Ascending aorta (tissue), 2 donors: ENCODE data around the gene SAFB. TPM values are rescaled to one million over a fixed set of nuclear protein-coding genes. Genes with fewer than 3 reads are reported as not detected.
A peak's percentile ranks its signal among the peaks of the same experiment; 100 is the strongest.

Experiments
- DNase-seq, 2 donors: peaks; one replicate each; pipeline ENCODE4 v3.0.0-alpha.2; 2019; ENCODE audit warnings: low spot score in 2 of 2
- H3K27ac ChIP-seq, 2 donors: fragments of 200-600 bp; sonication (generic); one replicate each; pipeline ENCODE4 v1.5.1; 2016 to 2017; ENCODE audit warnings: mild to moderate bottlenecking in 1 of 2
- H3K27me3 ChIP-seq: fragments of 200-600 bp; sonication (generic); one replicate; pipeline ENCODE4 v1.5.1; 2017
- H3K36me3 ChIP-seq, 2 donors: fragments of 200-600 bp; sonication (generic); one replicate each; pipeline ENCODE4 v1.5.1; 2016
- H3K4me1 ChIP-seq, 2 donors: fragments of 200-600 bp; sonication (generic); one replicate each; pipeline ENCODE4 v1.5.1; 2016 to 2017; ENCODE audit warnings: mild to moderate bottlenecking in 1 of 2
- H3K4me3 ChIP-seq, 2 donors: fragments of 200-600 bp; sonication (generic); one replicate each; pipeline ENCODE4 v1.5.1; 2016 to 2017; ENCODE audit warnings: mild to moderate bottlenecking in 1 of 2
- H3K9me3 ChIP-seq, 2 donors: fragments of 200-600 bp; sonication (generic); one replicate each; pipeline ENCODE4 v1.5.1; 2016
- intact Hi-C: fragments of 100-400 bp; cut with DNase I; formaldehyde crosslinking; loops from one replicate; pipeline ENCODE4 v1.15.1; 2023
- total RNA-seq: library from RNA; depleted of rRNA; stranded (reverse); fragments of >200 nt; gene quantifications from one replicate; pipeline ENCODE4 v1.1.0, GENCODE V29; 2016
- TF ChIP-seq, protein P1 (sequence below), 3 experiments: fragments of 200-600 bp in 2 of 3; fragments of 450-650 bp in 1 of 3; sonication (generic) in 2 of 3; IDR thresholded peaks; one replicate each; pipeline ENCODE4 v1.5.1; 2016 to 2019; ENCODE audit warnings: antibody characterized with exemption in 3 of 3, mild to moderate bottlenecking in 1 of 3, moderate library complexity in 1 of 3

SAFB gene
- total RNA-seq, 1 donor from 2014 or later, result 114 TPM

GRCh38 chr19:5628919-5629481 is 6.1 kb downstream of the SAFB start:
- no peak for DNase-seq
- H3K27ac ChIP-seq, result peak overlapping the region in 1 of 2 donors; percentile 40
- TF ChIP-seq, protein P1, sequence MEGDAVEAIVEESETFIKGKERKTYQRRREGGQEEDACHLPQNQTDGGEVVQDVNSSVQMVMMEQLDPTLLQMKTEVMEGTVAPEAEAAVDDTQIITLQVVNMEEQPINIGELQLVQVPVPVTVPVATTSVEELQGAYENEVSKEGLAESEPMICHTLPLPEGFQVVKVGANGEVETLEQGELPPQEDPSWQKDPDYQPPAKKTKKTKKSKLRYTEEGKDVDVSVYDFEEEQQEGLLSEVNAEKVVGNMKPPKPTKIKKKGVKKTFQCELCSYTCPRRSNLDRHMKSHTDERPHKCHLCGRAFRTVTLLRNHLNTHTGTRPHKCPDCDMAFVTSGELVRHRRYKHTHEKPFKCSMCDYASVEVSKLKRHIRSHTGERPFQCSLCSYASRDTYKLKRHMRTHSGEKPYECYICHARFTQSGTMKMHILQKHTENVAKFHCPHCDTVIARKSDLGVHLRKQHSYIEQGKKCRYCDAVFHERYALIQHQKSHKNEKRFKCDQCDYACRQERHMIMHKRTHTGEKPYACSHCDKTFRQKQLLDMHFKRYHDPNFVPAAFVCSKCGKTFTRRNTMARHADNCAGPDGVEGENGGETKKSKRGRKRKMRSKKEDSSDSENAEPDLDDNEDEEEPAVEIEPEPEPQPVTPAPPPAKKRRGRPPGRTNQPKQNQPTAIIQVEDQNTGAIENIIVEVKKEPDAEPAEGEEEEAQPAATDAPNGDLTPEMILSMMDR (IDR thresholded peaks at IDR 0.05), result no peak
- H3K36me3 ChIP-seq, result peaks cover 17 to 36% of the 10 kb centered on the region in 2 donors
- no peaks in the 10 kb centered on the region for H3K27me3 ChIP-seq
- peaks cover 3 to 56% of the 10 kb centered on the region in 2 donors for H3K4me1 ChIP-seq
- intact Hi-C loops, result loop anchor here (10.0 kb wide), 1 partner anchor 1106 kb away; the partner anchor contains the start of genes GPR108 and TRIP10
- H3K4me3 ChIP-seq, result no peak overlapping the region
- H3K9me3 ChIP-seq, result no peaks in the 10 kb centered on the region

DNA sequence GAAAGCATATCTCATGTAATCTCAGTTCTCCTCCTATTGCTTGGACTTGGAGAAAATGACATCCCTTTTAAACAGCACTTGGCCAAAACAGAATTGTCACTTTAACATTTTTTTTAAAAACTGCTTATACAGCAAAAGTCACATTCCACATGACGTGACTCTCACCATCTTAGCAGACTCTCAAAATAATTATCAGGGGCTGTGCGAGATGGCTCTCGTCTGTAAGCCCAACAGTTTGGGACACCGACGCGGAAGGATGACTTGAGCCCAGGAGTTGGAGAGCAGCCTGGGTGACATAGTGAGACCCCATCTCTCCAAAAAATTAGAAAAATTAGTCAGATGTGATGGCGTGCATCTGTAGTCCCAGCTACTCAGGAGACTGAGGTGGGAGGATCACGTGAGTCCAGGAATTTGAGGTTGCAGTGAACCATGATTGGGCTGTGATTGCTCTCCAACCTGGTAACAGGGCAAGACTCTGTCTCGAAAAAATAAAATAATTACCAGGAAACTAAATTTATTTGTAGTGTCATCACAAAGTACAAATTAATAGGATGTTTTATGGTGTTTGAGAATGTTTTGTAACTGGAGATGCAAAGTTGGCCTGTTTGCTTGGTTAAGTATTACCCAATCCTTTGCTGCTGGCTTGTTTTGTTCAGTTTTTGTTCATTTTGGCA is 8.8 kb downstream of the SAFB start:
- intact Hi-C loops, result no loop called here
- no peaks in the 10 kb centered on the region for H3K27me3 ChIP-seq
- H3K9me3 ChIP-seq, result no peaks in the 10 kb centered on the region
- peaks cover 0 to 35% of the 10 kb centered on the region in 2 donors for H3K4me1 ChIP-seq
- DNase-seq, result no peak
- H3K27ac ChIP-seq, result no peak overlapping the region
- no peak overlapping the region for H3K4me3 ChIP-seq
- TF ChIP-seq, protein P1 (IDR thresholded peaks at IDR 0.05), result no peak
- H3K36me3 ChIP-seq, result peaks cover 16 to 23% of the 10 kb centered on the region in 2 donors

GRCh38 chr19:5632241-5632612 is 9.3 kb downstream of the SAFB start:
- H3K27me3 ChIP-seq, result no peaks in the 10 kb centered on the region
- no peak overlapping the region for H3K27ac ChIP-seq
- peak in 1 of 2 donors; percentile 40 for DNase-seq
- peaks cover 0 to 35% of the 10 kb centered on the region in 2 donors for H3K4me1 ChIP-seq
- TF ChIP-seq, protein P1 (IDR thresholded peaks at IDR 0.05), result no peak
- H3K4me3 ChIP-seq, result no peak overlapping the region
- no peaks in the 10 kb centered on the region for H3K9me3 ChIP-seq
- intact Hi-C loops, result no loop called here
- peaks cover 10 to 18% of the 10 kb centered on the region in 2 donors for H3K36me3 ChIP-seq

GRCh38 chr19:5632657-5633056 is 9.8 kb downstream of the SAFB start:
- Histone ChIP-seq H3K36me3 (peaks cover 8 to 14% of the 10 kb centered on the region in 2 donors), H3K9me3 (no peaks in the 10 kb centered on the region), H3K27ac (no peak overlapping the region), H3K27me3 (no peaks in the 10 kb centered on the region), H3K4me1 (peaks cover 0 to 31% of the 10 kb centered on the region in 2 donors), H3K4me3 (no peak overlapping the region)
- peak in 1 of 2 donors; percentile 47 for DNase-seq
- TF ChIP-seq, protein P1 (IDR thresholded peaks at IDR 0.05), result no peak
- intact Hi-C loops, result no loop called here

DNA sequence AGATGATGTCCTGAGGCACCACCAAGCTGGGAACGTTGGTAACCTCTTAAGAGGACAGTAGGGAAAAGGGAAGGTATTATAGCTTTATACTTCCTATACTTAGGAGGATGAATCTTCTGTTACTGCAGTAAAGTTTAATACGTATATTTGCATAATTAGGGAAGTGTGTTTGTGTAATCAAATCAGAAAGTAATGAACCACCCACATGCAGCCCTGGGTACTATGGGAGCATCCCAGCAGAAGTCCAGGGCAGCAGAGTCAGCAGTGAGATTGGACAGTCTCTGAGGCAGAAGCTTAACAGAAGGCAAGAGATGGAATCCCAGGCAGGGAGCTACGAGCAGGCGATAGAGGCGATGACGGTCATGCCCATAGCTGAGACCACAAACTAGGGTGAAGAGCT is 12.5 kb downstream of the SAFB start:
- Histone ChIP-seq H3K4me3 (no peak overlapping the region), H3K27me3 (no peaks in the 10 kb centered on the region), H3K36me3 (no peaks in the 10 kb centered on the region), H3K27ac (no peak overlapping the region), H3K9me3 (no peaks in the 10 kb centered on the region), H3K4me1 (peaks cover 0 to 19% of the 10 kb centered on the region in 2 donors)
- intact Hi-C loops, result no loop called here
- DNase-seq, result peak in 1 of 2 donors; percentile 35
- TF ChIP-seq, protein P1 (IDR thresholded peaks at IDR 0.05), result no peak
